HTR-8/SVneo (cell line): ENCODE results near the gene SLC9A8.
"Not testable (repeated sequence)": the region's sequence is repeated elsewhere in the genome, so short reads cannot be mapped to it uniquely, and the experiment has no call there.

Experiments used
- DNase-seq: peaks from one replicate; pipeline ENCODE4 v3.0.0; 2011; ENCODE audit warnings: low spot score, mixed read lengths; ENCODE audit not compliant: insufficient read length
- FAIRE-seq: peaks from 2 replicates; lab custom pipeline; 2011; peaks lifted over from hg19 to GRCh38; lab: Jason Lieb, UNC

SLC9A8 gene

GRCh38 chr20:49786668-49787370 lies 25.8 kb upstream of the SLC9A8 start:
- FAIRE-seq (no peak), DNase-seq (no peak)

DNA sequence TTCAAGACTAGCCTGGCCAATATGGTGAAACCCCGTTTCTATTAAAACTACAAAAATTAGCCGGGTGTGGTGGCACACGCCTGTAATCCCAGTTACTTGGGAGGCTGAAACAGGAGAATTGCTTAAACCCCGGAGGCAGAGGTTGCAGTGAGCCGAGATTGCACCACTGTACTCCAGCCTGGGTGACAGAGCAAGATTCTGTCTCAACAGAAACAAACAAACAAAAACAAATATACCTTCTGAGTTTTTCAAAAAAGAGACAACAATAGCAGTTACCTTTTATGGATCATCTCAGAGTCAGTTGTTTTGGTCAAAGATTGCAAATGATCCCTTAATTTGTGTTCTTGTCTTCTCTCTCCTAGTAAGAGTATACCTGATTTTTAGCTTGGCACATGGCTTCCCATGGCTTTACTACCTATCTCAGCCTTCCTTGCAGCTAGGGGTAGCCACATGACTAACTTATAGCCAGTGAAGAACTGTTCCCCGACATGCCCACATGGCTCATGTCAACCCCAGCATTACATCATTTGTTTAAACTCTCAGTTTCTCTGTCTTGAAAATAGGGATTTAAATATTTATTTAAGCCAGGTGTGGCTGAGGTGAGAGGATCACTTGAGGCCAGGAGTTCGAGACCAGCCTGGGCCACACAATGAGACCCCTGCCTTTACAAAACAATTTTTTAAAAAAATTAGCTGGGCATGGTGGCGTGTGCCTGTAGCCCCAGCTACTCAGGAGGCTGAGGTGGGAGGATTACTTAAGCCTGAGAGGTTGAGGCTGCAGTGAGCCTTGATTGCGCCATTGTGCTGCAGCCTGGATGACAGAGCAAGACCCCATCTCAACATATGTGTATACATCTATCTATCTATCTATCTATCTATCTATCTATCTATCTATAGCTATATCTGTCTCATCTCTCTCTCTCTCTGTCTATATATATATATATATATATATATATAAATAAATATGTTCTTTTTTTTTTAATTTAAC lies 25.0 kb upstream of the SLC9A8 start:
- FAIRE-seq (no peak), DNase-seq (no peak)

- FAIRE-seq = no peak
- DNase-seq = no peak
These were observed 22.4 kb upstream of the SLC9A8 start for GRCh38 chr20:49790077-49790798.

DNA sequence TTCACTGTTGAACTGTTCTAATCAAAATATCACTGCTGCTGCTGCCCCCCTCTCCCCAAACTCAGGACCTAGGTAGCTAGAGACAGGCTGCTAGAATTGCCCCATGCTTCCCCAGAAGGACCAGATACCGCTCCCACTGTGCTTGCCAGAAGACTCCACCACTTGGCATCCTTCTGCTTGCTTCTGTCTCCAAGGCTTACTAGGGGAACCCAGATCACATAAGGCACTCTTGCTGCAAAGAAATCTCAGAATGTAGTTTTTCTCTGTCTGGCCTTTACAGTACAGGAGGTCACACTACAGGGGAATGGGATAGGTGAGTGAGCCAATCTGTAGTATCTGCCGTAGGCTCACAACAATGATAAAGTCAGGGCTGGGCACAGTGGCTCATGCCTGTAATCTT lies 21.5 kb upstream of the SLC9A8 start:
- DNase-seq (no peak), FAIRE-seq (no peak)

DNA sequence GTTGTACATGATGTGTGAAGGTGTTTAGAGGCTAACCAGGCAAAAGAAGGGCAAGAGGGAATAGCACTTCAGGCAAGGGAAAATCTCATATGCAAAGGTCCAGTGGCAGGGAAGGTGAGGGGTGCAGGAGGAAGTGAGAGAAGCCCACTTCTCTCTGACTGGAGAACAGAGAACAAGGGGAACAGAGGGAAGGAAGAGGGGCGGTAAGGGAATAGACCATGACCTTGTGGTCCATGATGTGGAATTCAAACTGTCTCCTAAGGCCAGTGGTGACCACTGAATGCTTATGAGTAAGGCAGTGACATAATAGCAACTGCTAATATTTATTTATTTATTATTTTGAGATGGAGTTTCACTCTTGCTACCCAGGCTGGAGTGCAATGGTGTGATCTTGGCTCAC lies 20.6 kb upstream of the SLC9A8 start:
- DNase-seq (no peak), FAIRE-seq (no peak)

GRCh38 chr20:49792611-49793010 lies 20.0 kb upstream of the SLC9A8 start:
- no peak for DNase-seq
- FAIRE-seq = no peak

- no peak for FAIRE-seq
- DNase-seq = no peak
These were observed 18.1 kb upstream of the SLC9A8 start for GRCh38 chr20:49794336-49795134.

DNA sequence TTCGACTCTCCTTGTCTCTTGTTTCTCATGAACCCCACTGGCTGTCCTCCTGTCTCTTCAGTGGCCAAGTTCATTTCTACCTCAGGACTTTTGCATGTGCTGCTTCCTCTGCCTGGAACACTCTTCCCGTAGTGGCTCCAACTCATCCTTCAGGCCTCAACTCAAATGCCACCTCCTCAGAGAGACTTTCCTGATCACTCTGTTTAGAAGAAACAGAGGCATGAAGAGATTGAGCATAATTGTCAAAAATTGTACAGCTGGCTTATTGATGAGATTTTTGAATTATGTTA lies 17.5 kb upstream of the SLC9A8 start:
- FAIRE-seq = no peak

DNA sequence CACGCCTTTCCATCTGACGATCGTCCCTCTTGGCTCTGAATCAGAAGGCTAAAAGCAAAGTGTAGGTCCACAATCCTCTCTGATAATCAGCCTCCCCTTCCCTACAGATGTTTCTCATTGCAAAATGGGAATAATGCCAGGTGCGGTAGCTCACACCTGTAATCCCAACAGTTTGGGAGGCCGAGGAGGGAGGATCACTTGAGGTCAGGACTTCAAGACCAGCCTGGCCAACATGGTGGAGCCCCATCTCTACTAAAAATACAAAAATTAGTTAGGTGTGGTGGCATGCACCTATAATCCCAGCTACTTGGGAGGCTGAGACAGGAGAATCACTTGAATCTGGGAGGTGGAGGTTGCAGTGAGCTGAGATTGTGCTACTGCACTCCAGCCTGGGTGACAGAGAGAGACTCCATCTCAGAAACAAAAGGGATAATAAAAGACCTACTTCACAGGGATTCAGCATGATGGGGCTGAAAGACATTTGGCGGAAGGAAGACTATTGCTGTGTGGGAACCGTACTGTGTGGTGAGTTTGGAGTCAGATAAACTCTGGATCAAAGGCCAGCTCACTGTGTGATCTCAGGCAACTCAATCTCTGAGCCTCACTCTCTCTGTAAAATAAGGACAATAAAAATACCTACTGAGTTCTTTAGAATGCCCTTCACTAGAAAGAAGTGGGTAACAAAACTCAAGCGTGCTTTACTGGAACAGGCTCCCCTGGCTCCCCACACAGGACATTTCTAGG lies 15.9 kb upstream of the SLC9A8 start:
- DNase-seq (no peak), FAIRE-seq (no peak)

More for the DNA sequence above, 17.5 kb upstream of the SLC9A8 start:
- no peak for DNase-seq

- FAIRE-seq (no peak), DNase-seq (no peak)
These were observed 15.3 kb upstream of the SLC9A8 start for GRCh38 chr20:49797344-49797615.

DNA sequence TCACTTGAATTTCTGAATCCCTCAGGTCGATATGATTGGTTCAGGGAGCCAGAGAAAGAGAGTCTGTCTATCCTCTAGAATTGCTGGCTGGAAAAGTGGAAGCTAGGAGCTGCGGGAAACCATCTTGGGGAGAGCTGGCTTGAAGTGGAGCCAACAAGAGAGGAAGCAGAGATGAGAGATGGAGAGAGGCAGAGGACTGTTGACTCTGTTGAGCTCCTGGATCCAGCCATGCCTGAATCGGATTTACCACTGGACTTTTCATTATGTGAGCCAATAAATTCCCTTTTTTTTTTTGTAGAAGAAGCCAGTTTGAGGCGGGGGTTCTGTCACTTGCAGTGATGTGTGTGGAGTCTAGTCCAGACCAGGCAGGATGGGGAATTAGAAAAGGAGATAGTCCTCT lies 13.9 kb upstream of the SLC9A8 start:
- no peak for DNase-seq
- FAIRE-seq = no peak

GRCh38 chr20:49799698-49800097 lies 12.9 kb upstream of the SLC9A8 start:
- DNase-seq (no peak), FAIRE-seq (peak; percentile 59)

- FAIRE-seq = no peak
These were observed 9.2 kb upstream of the SLC9A8 start for GRCh38 chr20:49803418-49803817.

GRCh38 chr20:49804364-49804763 lies 8.3 kb upstream of the SLC9A8 start:
- FAIRE-seq = no peak

More at GRCh38 chr20:49803418-49803817, 9.2 kb upstream of the SLC9A8 start:
- no peak for DNase-seq

GRCh38 chr20:49805224-49805876 lies 7.3 kb upstream of the SLC9A8 start:
- not testable (repeated sequence) for DNase-seq
- FAIRE-seq = peak; percentile 90

More at GRCh38 chr20:49804364-49804763, 8.3 kb upstream of the SLC9A8 start:
- no peak for DNase-seq

- DNase-seq = no peak
- FAIRE-seq = no peak
These were observed 3.9 kb upstream of the SLC9A8 start for GRCh38 chr20:49808753-49809152.

- DNase-seq (no peak), FAIRE-seq (no peak)
These were observed 2.7 kb upstream of the SLC9A8 start for GRCh38 chr20:49809803-49810359.

GRCh38 chr20:49810491-49811190 lies 2.0 kb upstream of the SLC9A8 start:
- DNase-seq (no peak), FAIRE-seq (no peak)
